GM18507 (cell line): Measurements from ENCODE around the gene FAM83C.

Experiments used
- DNase-seq: peaks from one replicate; pipeline ENCODE4 v3.0.0; 2011; ENCODE audit warnings: low read depth; ENCODE audit not compliant: insufficient read length; ENCODE audit errors: extremely low spot score
- FAIRE-seq: peaks from 2 replicates; lab custom pipeline; 2011; peaks lifted over from hg19 to GRCh38; lab: Jason Lieb, UNC

Gene FAM83C

GRCh38 chr20:35286077-35286898 lies 5.9 kb downstream of the FAM83C start:
- DNase-seq (no peak), FAIRE-seq (no peak)

- FAIRE-seq (no peak), DNase-seq (no peak)
These were observed 6.5 kb downstream of the FAM83C start for GRCh38 chr20:35285806-35286076.

GRCh38 chr20:35284992-35285805 lies 7.0 kb downstream of the FAM83C start:
- FAIRE-seq (no peak), DNase-seq (no peak)

GRCh38 chr20:35284267-35284991 lies 7.8 kb downstream of the FAM83C start, which contains the start of gene EIF6:
TSS of gene EIF6 (minus strand) at chr20:35284772. CDS start at chr20:35284487, 285 bp downstream.
- FAIRE-seq (peak; percentile 78), DNase-seq (peak; percentile 81)

- no peak for DNase-seq
- FAIRE-seq, result no peak
These were observed 8.6 kb downstream of the FAM83C start for GRCh38 chr20:35283441-35284266.

- FAIRE-seq (no peak), DNase-seq (no peak)
These were observed 10.6 kb downstream of the FAM83C start for GRCh38 chr20:35281506-35282101.

- DNase-seq (no peak), FAIRE-seq (no peak)
These were observed 11.7 kb downstream of the FAM83C start for GRCh38 chr20:35280523-35280922.

GRCh38 chr20:35279533-35280174 lies 12.6 kb downstream of the FAM83C start:
- no peak for FAIRE-seq
- DNase-seq, result no peak

- FAIRE-seq (no peak), DNase-seq (no peak)
These were observed 13.2 kb downstream of the FAM83C start for GRCh38 chr20:35279040-35279439.

GRCh38 chr20:35277531-35278395 lies 14.5 kb downstream of the FAM83C start, which contains the start of gene MMP24OS:
TSS of gene MMP24OS (minus strand) at chr20:35278122. CDS start at chr20:35277929, 193 bp downstream.
- peak; percentile 97 for FAIRE-seq
- peak; percentile 85 for DNase-seq

GRCh38 chr20:35277127-35277526 lies 15.1 kb downstream of the FAM83C start:
- no peak for DNase-seq
- no peak for FAIRE-seq

- DNase-seq (no peak), FAIRE-seq (no peak)
These were observed 15.8 kb downstream of the FAM83C start for GRCh38 chr20:35276408-35276807.

- DNase-seq (no peak), FAIRE-seq (no peak)
These were observed 16.4 kb downstream of the FAM83C start for GRCh38 chr20:35275741-35276251.

GRCh38 chr20:35274172-35275092 lies 17.8 kb downstream of the FAM83C start:
- FAIRE-seq, result no peak
- DNase-seq, result no peak

- FAIRE-seq (no peak), DNase-seq (no peak)
These were observed 18.6 kb downstream of the FAM83C start for GRCh38 chr20:35273449-35274171.

GRCh38 chr20:35271904-35272303 lies 20.3 kb downstream of the FAM83C start:
- DNase-seq (no peak), FAIRE-seq (no peak)
